Type B pancreatic cell (in vitro differentiated cells): Measurements from ENCODE around the gene SEMA4F. TPM values are rescaled to one million over a fixed set of nuclear protein-coding genes. Genes with fewer than 3 reads are reported as not detected.

Experiments
- DNase-seq: peaks from one replicate; pipeline ENCODE4 v3.0.0; 2021; ENCODE audit warnings: mixed read lengths; ENCODE audit not compliant: unreplicated experiment; ENCODE audit errors: extremely low spot score
- H3K27ac Mint-ChIP-seq: 2 replicates; pipeline ENCODE4 v1.8.0; 2021; ENCODE audit warnings: mild to moderate bottlenecking, mixed read lengths
- H3K27me3 Mint-ChIP-seq: 2 replicates; pipeline ENCODE4 v1.8.0; 2021; ENCODE audit warnings: mixed read lengths
- H3K36me3 Mint-ChIP-seq: 2 replicates; pipeline ENCODE4 v1.8.0; 2021; ENCODE audit warnings: mixed read lengths
- H3K4me1 Mint-ChIP-seq: one replicate; pipeline ENCODE4 v1.8.0; 2021; ENCODE audit warnings: mixed read lengths; ENCODE audit not compliant: unreplicated experiment
- H3K4me3 Mint-ChIP-seq: 2 replicates; pipeline ENCODE4 v1.8.0; 2021; ENCODE audit warnings: mild to moderate bottlenecking, mixed read lengths
- H3K9me3 Mint-ChIP-seq: 2 replicates; pipeline ENCODE4 v1.8.0; 2021; ENCODE audit warnings: mixed read lengths
- CTCF ChIP-seq: fragments of 200-600 bp; sonication (generic); conservative IDR thresholded peaks from 2 replicates; pipeline ENCODE4 v1.5.0; 2021; ENCODE audit warnings: antibody characterized with exemption, mild to moderate bottlenecking
- total RNA-seq: library from RNA; stranded (reverse); gene quantifications from 2 replicates; pipeline ENCODE4 v1.2.1, GENCODE V29; 2021; ENCODE audit warnings: low replicate concordance

SEMA4F gene
- total RNA-seq, 1 donor from 2014 or later: 17.0 TPM

GRCh38 chr2:74712223-74713053 lies 58.4 kb downstream of the SEMA4F start:
- no peak for DNase-seq
- Mint-ChIP-seq H3K4me1 (no peaks in the 10 kb centered on the region), H3K36me3 (no peaks in the 10 kb centered on the region), H3K27me3 (peaks cover 20% of the 10 kb centered on the region), H3K9me3 (no peaks in the 10 kb centered on the region), H3K4me3 (no peak overlapping the region), H3K27ac (no peak overlapping the region)
- TF ChIP-seq CTCF: no peak

- no peak for TF ChIP-seq CTCF
- DNase-seq: no peak
- Mint-ChIP-seq H3K4me1 (no peaks in the 10 kb centered on the region), H3K36me3 (no peaks in the 10 kb centered on the region), H3K27me3 (peaks cover 20% of the 10 kb centered on the region), H3K4me3 (peak overlapping the region; percentile 93), H3K27ac (peak overlapping the region; percentile 65), H3K9me3 (no peaks in the 10 kb centered on the region)
Observed at GRCh38 chr2:74714691-74715080, 60.6 kb downstream of the SEMA4F start.

- peak; percentile 95 for TF ChIP-seq CTCF
- Mint-ChIP-seq H3K4me3 (peak overlapping the region; percentile 93), H3K27ac (peak overlapping the region; percentile 65), H3K4me1 (no peaks in the 10 kb centered on the region), H3K27me3 (peaks cover 19% of the 10 kb centered on the region), H3K9me3 (no peaks in the 10 kb centered on the region), H3K36me3 (no peaks in the 10 kb centered on the region)
- peak; percentile 84 for DNase-seq
Observed at GRCh38 chr2:74715081-74715791, 61.2 kb downstream of the SEMA4F start.

GRCh38 chr2:74715880-74716279 lies 61.8 kb downstream of the SEMA4F start:
- Mint-ChIP-seq H3K36me3 (no peaks in the 10 kb centered on the region), H3K27ac (peak overlapping the region; percentile 46)

GRCh38 chr2:74719066-74719465 lies 65.0 kb downstream of the SEMA4F start:
- Mint-ChIP-seq H3K4me3 (no peak overlapping the region), H3K9me3 (no peaks in the 10 kb centered on the region), H3K27ac (no peak overlapping the region), H3K4me1 (no peaks in the 10 kb centered on the region), H3K27me3 (peaks cover 21% of the 10 kb centered on the region), H3K36me3 (no peaks in the 10 kb centered on the region)
- no peak for TF ChIP-seq CTCF
- no peak for DNase-seq

More at GRCh38 chr2:74715880-74716279, 61.8 kb downstream of the SEMA4F start:
- Mint-ChIP-seq H3K9me3 (no peaks in the 10 kb centered on the region), H3K4me3 (peak overlapping the region; percentile 93), H3K27me3 (peaks cover 17% of the 10 kb centered on the region), H3K4me1 (no peaks in the 10 kb centered on the region)
- DNase-seq: no peak
- TF ChIP-seq CTCF: no peak
